ENCODE data around the gene ANKFY1.

GRCh38 chr17:4221163-4221562 lies 42.6 kb downstream of the ANKFY1 start:
- TF ChIP-seq CTCF (IDR thresholded peaks at IDR 0.05) (no peak), POLR2A (IDR thresholded peaks at IDR 0.05) (no peak), EP300 (IDR thresholded peaks at IDR 0.05) (no peak)
